Calu3 (cell line): ENCODE data around the gene REM2. TPM values are rescaled to one million over a fixed set of nuclear protein-coding genes. Genes with fewer than 3 reads are reported as not detected.

Source experiments
- BruUV-seq: library from RNA; stranded (reverse); fragments of 400-500 nt; replicated peaks from 2 replicates; lab custom pipeline; 2021; lab: Mats Ljungman, UMichigan
- CTCF ChIA-PET: fragments of 300-600 bp; sonication (Branson Sonifier 250); formaldehyde crosslinking; loops from one replicate; lab custom pipeline; 2022; ENCODE audit warnings: antibody characterized with exemption; lab: Charles Lee
- DNase-seq: peaks from one replicate; pipeline ENCODE4 v3.0.0; 2022
- H3K27ac Mint-ChIP-seq: one replicate; pipeline ENCODE4 v1.8.0; 2022; ENCODE audit warnings: mixed read lengths; ENCODE audit not compliant: unreplicated experiment
- H3K27me3 Mint-ChIP-seq: one replicate; pipeline ENCODE4 v1.8.0; 2022; ENCODE audit warnings: mixed read lengths; ENCODE audit not compliant: unreplicated experiment
- H3K36me3 Mint-ChIP-seq: one replicate; pipeline ENCODE4 v1.8.0; 2022; ENCODE audit warnings: mild to moderate bottlenecking, moderate library complexity, mixed read lengths; ENCODE audit not compliant: insufficient read depth, unreplicated experiment
- H3K4me1 Mint-ChIP-seq: one replicate; pipeline ENCODE4 v1.8.0; 2022; ENCODE audit warnings: mild to moderate bottlenecking, low read depth, mixed read lengths; ENCODE audit not compliant: unreplicated experiment
- H3K4me3 Mint-ChIP-seq: one replicate; pipeline ENCODE4 v1.8.0; 2022; ENCODE audit warnings: mild to moderate bottlenecking, low read depth, moderate library complexity, mixed read lengths; ENCODE audit not compliant: unreplicated experiment
- H3K9me3 Mint-ChIP-seq: one replicate; pipeline ENCODE4 v1.8.0; 2022; ENCODE audit warnings: low read depth, mixed read lengths; ENCODE audit not compliant: unreplicated experiment
- CTCF ChIP-seq: fragments of 200-600 bp; IDR thresholded peaks from one replicate; pipeline ENCODE4 v1.8.0; 2022; ENCODE audit warnings: antibody characterized with exemption; ENCODE audit not compliant: unreplicated experiment
- intact Hi-C: fragments of 100-400 bp; cut with micrococcal nuclease; formaldehyde crosslinking; loops from one replicate; pipeline ENCODE4 v1.10.0; 2022; ENCODE audit not compliant: unreplicated experiment
- total RNA-seq: library from RNA; stranded (reverse); gene quantifications from 2 replicates; pipeline ENCODE4 v1.2.3, GENCODE V29; 2022

Gene REM2
- total RNA-seq, 1 experiment from 2014 or later = 0.85 TPM

DNA sequence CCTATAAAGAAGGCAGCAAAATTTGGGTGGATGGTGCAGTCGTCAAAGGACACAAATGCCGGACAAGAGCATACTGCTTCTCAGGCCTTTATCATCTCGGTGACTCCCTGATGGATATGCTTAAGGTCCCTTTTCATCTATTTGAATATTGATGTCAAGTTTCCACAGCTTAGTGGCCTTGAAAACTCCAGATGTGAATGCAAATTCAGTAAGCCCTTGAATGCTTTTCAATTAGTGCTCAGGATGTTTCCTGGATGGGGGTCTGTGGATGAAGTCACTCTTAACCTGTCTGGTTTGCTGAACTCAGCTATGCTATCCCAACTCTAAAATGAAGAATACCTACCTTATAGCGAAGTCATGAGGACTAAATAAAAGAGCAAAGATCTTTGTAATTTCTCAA lies 10.7 kb downstream of the REM2 start:
- CTCF ChIA-PET = no interaction called here
- intact Hi-C loops = no loop called here
- Mint-ChIP-seq H3K9me3 (no peaks in the 10 kb centered on the region), H3K36me3 (no peaks in the 10 kb centered on the region), H3K4me3 (no peak overlapping the region), H3K4me1 (peaks cover 10% of the 10 kb centered on the region), H3K27me3 (no peaks in the 10 kb centered on the region), H3K27ac (no peak overlapping the region)
- no peak for TF ChIP-seq CTCF
- DNase-seq = no peak
- no TSS peak for BruUV-seq

DNA sequence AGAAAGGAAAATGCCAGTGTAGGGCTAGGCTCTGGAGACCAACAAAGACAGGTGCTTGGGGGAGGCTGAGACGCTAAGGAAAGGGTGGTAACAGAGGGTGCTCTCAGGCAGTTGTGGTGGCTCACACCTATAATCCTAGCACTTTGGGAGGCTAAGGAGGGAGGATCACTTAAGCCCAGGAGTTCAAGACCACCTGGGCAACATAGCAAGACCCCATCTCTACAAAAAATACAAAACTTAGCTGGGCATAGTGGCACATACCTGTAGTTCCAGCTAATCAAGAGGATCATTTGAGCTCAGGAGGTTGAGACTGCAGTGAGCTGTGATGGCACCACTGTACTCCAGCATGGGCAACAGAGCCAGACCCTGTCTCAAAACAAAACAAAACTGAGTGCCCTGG lies 12.4 kb downstream of the REM2 start:
- CTCF ChIA-PET = no interaction called here
- H3K4me3 Mint-ChIP-seq = no peak overlapping the region
- no TSS peak for BruUV-seq
- H3K36me3 Mint-ChIP-seq = peaks cover 4% of the 10 kb centered on the region
- no peak overlapping the region for H3K27ac Mint-ChIP-seq
- H3K9me3 Mint-ChIP-seq = no peaks in the 10 kb centered on the region
- H3K4me1 Mint-ChIP-seq = peaks cover under 1% of the 10 kb centered on the region
- TF ChIP-seq CTCF = no peak
- intact Hi-C loops = no loop called here
- no peak for DNase-seq
- H3K27me3 Mint-ChIP-seq = no peaks in the 10 kb centered on the region

GRCh38 chr14:22896356-22896755 lies 13.3 kb downstream of the REM2 start:
- TF ChIP-seq CTCF = no peak
- Mint-ChIP-seq H3K9me3 (no peaks in the 10 kb centered on the region), H3K27me3 (no peaks in the 10 kb centered on the region), H3K4me1 (no peaks in the 10 kb centered on the region), H3K27ac (no peak overlapping the region), H3K4me3 (no peak overlapping the region), H3K36me3 (peaks cover 12% of the 10 kb centered on the region)
- no TSS peak for BruUV-seq
- intact Hi-C loops = no loop called here
- DNase-seq = no peak
- CTCF ChIA-PET = interaction anchor here (0.5 to 1.3 kb wide), 4 partner anchors 66 to 211 kb away, joined by 3 read pairs; no protein-coding TSS in a partner anchor

GRCh38 chr14:22896760-22897159 lies 13.7 kb downstream of the REM2 start:
- intact Hi-C loops = no loop called here
- Mint-ChIP-seq H3K27ac (no peak overlapping the region), H3K4me1 (no peaks in the 10 kb centered on the region), H3K36me3 (peaks cover 14% of the 10 kb centered on the region), H3K4me3 (no peak overlapping the region), H3K27me3 (no peaks in the 10 kb centered on the region), H3K9me3 (no peaks in the 10 kb centered on the region)
- CTCF ChIA-PET = interaction anchor here (0.5 to 1.3 kb wide), 3 partner anchors 66 to 120 kb away, joined by 3 read pairs; no protein-coding TSS in a partner anchor
- no peak for DNase-seq
- TF ChIP-seq CTCF = no peak
- no TSS peak for BruUV-seq
